Pulmonary artery endothelial cell (primary cell): ENCODE data around the gene RSBN1L. TPM values are rescaled to one million over a fixed set of nuclear protein-coding genes. Genes with fewer than 3 reads are reported as not detected.

ENCODE experiments used
- DNase-seq: peaks from one replicate; pipeline ENCODE4 v3.0.0-alpha.2; 2011; ENCODE audit warnings: low read depth, low spot score
- total RNA-seq: library from RNA; depleted of rRNA; stranded (reverse); fragments of >200 nt; gene quantifications from 2 replicates; pipeline ENCODE4 v1.2.3, GENCODE V29; 2014

Gene RSBN1L
- total RNA-seq, 1 donor from 2014 or later, result 10.2 TPM

DNA sequence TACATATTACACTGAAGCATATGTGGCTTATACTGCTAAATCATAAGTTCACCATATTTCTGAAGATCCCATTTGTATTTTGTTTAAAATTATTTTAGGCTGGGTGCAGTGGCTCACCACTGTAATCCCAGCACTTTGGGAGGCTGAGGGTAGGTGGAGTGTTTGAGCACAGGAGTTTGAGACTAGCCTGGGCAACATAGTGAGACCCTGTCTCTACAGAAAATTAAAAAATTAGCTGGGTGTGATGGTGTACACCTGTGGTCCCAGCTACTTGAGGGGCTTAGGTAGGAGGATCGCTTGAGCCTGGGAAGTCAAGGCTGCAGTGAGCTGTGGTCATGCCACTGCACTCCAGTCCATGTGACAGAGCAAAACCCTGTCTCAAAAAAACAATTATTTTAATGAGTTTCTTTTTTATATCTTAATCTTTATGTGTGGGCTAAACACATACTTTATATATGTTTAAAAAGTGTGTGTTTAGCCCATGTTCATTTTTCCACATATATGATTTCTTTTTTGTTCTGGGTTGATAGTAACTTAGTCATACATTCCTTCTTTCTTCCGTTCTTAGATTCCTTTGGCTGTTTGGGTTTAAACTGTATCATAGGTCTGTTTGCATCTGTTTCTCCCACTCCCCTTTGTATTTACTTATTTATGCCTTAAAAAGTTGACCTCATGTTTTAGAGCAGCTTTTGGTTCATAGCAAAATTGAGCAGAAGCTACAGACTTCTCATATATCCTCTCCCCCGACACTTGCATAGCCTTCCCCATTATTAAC lies 33.5 kb downstream of the RSBN1L start:
- DNase-seq, result no peak

DNA sequence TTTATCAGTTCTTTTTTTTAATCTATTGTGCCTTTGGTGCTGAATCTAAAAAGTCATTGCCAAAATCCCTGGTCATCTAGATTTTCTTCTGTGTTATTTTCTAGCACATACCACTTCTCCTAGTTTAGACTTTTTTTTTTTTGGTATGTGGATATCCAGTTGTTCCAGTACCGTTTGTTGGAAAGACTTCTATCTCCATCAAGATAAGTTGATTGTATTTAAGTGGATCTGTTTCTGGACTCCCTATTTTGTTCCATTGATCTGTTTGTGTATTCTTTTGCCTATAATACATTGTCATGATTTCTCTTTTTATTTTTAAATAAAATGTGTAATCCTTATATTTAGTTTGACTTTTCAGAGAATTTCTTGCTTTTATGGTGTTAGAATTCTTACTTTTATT lies 35.5 kb downstream of the RSBN1L start:
- no peak for DNase-seq

DNA sequence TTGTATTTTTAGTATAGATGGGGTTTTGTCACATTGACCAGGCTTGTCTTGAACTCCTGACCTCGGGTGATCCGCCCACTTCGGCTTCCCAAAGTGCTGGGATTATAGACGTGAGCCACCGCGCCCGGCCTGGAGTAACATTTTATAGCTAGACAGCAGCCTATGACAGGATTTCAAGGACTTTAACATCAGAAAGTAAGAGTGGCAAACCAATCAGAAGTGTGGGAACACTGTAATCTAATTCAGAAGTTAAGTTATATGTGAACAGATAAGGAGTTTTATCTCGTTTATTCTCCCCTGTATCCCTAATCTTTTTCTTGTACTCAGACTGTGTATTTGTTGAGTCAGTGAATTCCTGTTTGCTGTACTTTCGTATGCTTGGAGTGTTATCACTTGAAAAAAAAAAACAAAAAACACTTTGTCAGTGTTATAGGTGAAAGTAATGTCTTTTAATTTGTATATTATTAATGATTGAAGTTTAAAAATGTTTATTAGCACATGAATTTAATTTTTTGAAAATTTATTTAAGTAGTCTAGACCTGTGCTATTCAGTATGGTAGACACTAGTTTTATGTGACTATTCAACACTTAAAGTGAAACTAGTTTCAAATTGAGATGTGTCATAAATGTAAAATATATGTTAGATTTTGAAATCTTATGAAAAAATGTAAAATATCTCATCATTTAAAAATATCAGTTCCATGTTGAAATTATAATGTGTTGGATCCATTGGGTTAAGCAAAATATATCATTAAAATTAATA lies 38.6 kb downstream of the RSBN1L start:
- DNase-seq, result no peak

DNA sequence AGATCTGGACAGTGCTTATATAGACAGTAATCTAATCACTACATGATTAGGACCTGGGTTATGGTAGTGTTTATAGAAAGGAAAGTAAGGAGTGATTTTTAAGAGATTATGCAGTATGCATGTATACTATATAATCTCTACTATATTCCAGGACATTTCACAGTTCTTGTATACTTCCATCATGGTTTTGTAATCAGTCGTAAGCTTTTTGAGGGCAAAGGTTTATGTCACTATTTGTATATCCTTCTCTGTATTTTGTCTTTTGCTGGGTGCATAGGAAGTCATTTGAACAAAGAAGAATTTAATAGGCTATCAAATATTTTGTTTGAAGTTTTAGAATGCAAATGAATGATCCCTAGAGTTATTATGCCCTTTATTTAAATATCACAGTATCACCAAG lies 39.2 kb downstream of the RSBN1L start:
- no peak for DNase-seq

DNA sequence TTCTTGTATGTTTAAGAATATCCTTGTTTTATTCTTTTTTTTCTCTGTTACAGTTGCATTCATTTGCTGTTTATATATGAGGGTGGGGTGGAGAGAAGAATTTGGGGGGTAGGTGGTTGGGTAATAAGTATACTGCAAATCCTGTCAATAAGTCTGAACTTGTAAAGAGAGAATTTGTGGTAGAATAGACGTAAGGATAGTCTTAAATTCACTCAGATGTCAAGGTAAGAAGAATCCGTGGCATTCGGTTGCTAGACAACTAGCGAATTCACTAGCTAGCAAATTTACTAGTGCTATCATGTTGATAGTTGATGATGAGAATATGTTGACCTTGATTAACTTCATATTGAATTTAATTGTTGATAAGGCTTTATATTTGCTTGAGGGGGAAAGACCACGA lies 40.7 kb downstream of the RSBN1L start:
- DNase-seq, result no peak

DNA sequence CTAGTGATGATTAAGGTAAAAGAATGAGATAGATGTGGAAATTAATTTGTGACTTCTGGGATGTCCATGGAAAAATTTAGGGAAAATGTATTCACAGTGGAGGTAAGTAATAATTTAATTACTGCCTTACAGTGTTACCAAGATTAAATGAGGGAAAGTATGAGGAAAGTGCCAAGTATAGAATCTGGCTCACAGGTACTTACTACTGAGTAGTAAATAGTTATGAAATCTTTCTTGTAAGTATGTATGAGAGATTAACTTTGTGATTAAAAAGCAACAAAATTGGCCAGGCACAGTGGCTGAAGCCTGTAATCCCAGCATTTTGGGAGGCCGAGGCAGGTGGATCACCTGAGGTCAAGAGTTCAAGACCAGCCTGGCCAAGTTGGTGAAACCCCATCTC lies 42.1 kb downstream of the RSBN1L start:
- no peak for DNase-seq

DNA sequence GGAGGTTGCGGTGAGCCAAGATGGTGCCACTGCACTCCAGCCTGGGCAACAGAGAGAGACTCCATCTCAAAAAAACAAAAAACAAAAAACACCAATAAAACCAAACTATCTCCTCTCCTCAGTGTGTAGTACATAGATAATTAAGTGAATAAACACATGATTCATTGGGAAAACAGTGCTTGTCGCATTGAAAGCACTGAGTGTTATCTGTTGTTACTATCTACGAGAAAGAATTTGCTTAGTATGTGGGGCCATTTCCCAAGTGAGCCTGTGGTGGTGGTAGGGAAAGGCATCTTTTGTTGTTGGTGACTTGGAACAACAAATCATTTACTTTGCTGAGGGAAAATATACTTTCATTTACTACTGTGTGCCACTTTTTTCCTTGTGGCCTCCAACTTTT lies 42.6 kb downstream of the RSBN1L start:
- DNase-seq, result no peak

DNA sequence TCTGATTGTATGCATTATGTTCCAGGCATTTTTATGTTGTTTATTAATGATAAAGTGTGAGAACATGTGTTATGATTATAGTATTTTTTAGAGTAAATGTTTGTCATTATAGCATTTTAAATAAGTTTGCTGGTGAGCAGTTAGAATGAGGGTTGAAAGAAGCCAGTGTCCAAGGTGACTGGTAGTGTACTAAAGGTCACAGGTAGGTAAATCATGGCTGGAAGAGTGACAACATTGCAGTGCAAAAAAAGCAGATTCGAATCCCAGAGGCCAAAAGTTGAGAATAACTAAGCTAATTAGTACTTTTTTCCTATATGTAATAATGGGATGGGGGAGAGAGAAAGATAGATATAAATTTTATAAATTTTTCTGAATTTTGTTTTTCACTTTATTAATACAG lies 44.0 kb downstream of the RSBN1L start:
- DNase-seq, result no peak

DNA sequence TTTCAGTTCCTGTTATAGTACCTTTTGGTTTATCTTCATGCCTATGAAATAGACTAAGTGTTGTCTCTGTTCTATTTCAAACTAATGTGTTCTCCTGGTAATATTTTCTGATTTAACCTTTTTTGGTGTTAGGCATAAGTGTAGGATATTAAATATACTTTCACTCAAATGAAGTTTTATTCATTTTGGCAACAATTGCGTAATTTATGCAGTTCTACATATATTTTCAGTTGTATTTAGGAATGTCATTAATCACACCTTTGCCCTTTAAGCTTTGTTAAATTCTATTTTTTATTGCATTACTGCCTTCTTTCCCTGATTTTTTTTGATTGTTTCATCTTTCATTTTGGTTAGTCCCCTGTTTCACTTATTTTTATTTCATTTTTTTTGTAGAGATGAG lies 47.3 kb downstream of the RSBN1L start:
- DNase-seq, result no peak

DNA sequence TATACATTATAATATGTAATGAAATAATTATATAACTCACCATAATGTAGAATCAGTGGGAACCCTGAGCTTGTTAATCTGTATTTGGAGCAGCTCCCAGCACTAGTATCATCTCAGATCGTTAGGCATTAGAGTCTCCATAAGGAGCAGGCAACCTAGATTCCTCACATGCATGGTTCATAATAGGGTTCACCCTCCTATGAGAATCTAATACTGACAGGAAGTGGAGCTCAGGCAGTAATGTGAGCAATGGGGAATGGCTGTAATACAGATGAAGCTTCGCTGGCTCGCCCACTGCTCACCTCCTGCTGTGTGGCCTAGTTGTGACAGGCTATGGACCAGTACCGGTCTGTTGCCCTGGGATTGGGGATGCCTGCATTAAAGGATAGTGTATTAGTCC lies 49.5 kb downstream of the RSBN1L start:
- no peak for DNase-seq

DNA sequence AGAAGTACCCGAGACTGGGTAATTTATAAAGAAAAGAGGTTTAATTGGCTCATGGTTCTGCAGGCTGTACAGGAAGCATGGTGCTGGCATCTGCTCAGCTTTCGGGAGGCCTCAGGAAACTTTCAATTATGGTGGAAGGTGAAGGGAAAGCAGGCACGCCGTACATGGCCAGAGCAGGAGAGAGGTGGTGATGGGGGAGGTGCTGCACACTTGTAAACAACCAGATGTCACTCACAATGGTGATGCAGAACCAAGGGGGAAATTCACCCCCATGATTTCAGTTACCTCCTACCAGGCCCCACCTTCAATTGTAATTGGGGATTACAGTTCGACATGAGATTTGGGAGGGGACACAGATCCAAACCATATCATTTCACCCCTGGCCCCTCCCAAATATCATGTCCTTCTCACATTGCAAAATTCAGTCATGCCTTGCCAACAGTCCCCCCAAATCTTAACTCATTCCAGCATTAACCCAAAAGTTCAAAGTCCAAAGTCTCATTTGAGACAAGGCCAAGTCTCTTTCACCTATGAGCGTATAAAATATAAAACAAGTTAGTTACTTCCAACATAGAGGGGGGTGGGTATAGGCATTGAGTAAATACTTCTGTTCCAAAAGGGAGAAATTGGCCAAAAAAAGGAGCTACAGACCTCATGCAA lies 50.0 kb downstream of the RSBN1L start:
- no peak for DNase-seq

DNA sequence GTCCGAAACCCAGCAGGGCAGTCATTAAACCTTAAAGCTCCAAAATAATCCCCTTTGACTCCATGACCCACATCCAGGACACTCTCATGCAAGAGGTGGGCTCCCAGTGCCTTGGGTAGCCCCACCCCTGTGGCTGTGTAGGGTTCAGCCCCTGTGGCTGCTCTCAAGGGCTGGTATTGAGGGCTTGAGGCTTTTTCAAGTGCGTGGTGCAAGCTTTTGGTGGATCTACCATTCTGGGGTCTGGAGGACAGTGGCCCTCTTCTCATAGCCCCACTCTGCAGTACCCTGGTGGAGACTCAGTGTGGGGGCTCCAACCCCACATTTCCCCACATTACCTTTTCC lies 50.5 kb downstream of the RSBN1L start:
- no peak for DNase-seq

DNA sequence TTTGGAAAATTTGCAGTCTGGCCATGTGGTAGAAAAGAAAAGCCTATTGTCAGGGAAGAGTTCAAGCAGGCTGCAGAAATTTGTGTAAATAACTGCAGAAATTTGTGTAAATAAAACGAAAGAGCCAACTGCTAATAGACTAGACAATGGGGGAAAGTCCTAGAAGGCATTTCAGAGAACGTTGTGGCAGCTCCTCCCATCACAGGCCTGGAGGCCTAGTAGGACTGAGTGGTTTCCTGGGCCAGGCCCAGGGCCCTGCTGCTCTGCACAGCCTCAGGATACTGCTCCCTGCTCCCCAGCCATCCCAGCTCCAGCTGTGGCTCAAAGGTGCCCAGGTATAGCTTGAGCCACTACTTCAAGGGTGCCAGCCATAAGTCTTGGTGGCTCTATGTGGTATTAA lies 50.9 kb downstream of the RSBN1L start:
- DNase-seq, result no peak

DNA sequence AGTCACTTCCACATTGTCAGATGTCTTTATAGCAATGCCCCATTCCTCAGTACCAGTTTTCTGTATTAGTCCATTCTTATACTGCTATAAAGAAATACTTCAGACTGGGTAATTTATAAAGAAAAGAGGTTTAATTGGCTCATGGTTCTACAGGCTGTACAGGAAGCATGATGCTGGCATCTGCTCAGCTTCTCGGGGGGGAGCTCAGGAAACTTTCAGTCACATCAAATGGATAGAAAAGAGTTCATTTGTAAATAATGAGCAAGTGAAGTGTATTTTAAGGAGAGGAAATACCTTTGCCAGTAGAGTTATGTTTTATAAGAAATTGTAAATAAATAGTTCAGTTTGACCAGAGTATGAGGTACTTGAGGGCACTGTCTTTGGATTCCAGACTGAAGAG lies 51.5 kb downstream of the RSBN1L start:
- no peak for DNase-seq

DNA sequence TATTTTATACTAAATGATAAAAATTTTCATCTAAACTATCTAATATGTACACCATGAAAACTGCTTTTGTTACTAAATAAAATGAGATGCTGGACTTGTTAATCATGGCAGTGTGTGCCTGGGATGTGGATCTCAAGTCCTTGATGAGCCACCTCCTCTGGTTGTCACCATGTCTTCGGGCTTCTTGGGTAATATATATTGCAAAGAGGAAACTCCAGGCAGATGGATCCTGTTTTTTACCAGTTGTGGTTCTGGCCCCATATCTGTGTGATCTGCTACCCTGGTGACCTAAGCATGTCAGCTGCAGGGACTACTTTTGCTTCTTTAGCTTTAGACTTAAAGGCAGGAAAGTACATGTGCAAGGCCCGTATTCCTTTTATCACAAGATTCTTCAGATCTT lies 55.8 kb downstream of the RSBN1L start:
- no peak for DNase-seq

DNA sequence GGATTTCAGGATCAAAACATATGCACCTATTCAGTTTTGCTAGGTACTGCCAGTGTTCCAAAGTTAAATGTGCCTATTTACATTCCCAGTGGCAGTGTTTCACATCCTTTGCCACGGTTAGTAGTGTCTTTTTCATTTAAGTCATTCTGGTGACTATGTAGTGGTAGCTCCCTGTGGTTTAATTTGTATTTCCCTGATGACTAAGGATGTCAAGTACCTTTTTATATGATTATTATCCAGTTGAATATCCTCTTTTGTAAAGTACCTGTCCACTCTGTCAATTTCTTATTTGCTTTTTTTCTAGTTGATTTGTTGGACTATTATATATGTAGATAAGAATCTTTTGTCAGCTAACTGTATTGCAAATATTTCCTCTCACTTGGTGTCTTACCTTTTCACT lies 56.9 kb downstream of the RSBN1L start:
- DNase-seq, result no peak

DNA sequence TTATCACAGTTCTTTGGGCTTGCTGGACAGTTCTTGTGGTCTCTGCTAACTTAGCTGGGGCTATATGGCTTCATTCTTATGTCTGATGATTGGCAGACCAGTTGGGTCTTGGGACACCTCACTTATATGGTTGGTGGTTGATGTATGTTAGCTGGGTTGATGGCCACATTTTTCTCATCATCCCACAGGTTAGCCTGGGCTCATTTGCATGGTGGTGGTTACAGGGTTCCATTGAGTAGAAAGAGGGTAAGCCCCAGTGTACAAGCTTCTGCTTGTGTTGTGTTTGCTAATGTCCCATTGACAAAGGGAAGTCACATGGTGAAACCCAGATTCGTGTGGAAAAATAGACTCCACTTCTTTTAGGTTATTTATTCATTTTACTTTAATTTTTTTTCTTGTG lies 61.3 kb downstream of the RSBN1L start:
- DNase-seq, result no peak

DNA sequence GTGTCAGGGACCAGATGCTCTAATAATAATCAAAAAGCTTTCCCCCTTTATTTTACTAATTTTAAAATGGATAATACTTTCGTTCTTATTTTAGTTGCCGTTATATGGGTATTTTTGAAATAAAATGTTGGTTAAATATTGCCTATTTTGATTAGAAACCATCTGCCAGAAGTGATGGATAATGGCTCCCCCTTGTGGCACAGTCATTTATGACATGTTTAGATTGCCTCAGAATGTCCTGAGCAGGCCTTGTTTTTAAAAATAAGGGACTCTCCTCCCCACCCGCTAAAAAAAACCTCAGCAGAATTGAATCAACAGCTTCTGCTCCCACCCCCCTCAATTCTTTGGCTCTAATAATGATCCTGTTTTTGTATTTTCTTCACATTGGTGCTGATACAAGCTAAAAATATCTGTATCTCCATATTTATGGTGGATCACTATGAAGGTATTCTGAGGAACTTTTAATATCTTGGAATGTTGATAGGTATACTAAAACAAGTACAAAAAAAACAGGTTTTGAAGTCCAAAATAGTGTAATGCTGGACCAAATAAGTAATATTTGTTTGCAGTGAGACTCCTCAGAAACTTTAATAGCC lies 63.1 kb downstream of the RSBN1L start:
- DNase-seq, result no peak

DNA sequence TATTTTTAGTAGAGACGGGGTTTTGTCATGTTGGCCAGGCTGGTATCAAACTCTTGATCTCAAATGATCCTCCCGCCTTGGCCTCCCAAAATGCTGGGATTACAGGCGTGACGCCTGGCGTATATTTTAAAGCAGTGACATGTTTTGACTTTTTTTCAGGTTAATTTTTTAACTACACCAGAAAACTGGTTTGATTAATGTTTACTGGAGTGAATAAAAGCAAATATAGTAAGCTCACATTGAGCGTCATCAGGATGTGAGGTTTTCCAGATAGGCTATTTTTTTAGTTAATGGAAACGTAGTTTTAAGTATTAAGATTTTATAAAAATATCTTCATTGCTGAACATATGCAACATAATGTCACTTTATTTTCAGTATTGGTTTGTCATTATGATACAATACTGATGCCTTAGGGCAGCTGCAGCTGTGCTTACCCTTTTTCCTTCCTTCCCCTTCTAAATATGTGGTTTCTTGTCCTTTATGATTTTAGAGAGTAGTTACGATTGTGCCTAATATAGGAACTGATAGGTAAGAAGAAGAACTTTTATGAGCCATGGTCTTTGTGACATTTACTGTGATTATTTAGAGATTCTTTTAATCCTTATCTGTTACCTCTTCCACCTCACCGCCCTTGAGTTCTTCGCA lies 64.7 kb downstream of the RSBN1L start:
- DNase-seq, result no peak

DNA sequence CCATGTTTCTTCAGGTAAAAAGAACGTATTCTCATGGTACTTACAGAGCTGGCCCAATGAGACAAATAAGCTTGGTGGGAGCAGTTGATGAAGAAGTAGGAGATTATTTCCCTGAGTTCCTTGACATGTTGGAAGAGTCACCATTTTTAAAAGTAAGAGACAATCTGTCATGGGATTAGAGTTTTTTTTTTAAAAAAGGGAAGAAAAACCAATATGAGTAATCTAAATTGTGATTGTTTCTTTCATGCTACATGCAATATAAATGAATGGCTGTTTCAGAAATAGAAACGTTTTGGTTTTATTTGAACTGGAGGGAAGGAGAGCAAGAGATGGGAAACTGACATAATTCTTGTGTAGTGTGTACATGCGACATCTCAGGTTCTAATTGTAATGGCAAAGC lies 69.2 kb downstream of the RSBN1L start:
- no peak for DNase-seq

DNA sequence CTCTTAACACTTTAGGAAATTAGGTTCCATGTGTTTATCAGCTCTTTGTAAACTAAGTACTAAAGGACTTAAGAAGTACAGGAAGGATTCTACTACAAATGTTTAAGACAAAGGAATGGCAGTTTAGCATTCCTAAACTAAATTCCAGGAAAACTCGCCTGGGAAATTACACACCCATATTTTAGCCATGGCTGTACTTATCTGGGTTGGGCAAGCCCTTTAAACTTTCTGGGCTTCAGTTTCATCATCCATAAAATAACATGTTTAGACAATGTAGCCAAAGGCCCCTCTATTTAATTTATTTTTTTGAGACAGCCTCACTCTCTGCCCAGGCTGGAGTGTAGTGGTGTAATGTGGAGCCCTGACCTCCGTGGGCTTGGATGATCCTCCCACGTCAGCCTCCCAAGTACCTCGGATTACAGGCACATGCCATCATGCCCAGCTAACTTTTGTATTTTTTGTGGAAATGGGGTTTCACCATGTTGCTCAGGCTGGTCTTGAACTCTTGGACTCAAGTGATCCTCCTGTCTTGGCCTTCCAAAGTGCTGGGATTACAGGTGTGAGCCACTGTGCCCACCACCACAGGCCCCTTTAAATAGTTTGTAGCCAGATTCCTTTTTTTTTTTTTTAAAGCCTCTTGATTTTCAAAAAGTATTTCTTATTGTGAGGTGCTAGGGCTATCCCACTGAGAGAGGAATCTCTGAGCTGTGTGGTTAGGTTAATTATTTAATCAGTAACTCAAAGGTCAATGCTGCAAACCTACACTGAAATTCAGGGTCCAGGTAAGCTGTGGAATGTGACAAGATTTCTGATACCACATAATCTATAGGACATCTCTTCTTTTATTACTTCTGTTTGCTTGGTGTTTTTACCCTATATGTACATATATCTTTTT lies 69.9 kb downstream of the RSBN1L start:
- DNase-seq, result no peak
